ENCODE measurements around the gene ATP9B. TPM values are rescaled to one million over a fixed set of nuclear protein-coding genes. Genes with fewer than 3 reads are reported as not detected.

ATP9B gene
- total and polyA plus RNA-seq, 12 donors: 6.7 to 19.7 (median 14.5) TPM

- no peak for TF ChIP-seq CTCF (IDR thresholded peaks at IDR 0.05)
- Histone ChIP-seq H3K4me1 (no peaks in the 10 kb centered on the region), H3K27me3 (no peaks in the 10 kb centered on the region), H3K9me3 (no peaks in the 10 kb centered on the region), H3K4me3 (no peak overlapping the region), H3K36me3 (no peaks in the 10 kb centered on the region), H3K27ac (no peak overlapping the region)
- intact Hi-C loops (cut with DNase I): no loop called here
- WGBS, 2 donors: 98 to 99% methylated on average over 14 of the region's 14 CpGs
- ATAC-seq (no peak), DNase-seq (no peak)
These were observed 165.2 kb downstream of the ATP9B start for GRCh38 chr18:79234438-79234837.

GRCh38 chr18:79239631-79240030 lies 170.4 kb downstream of the ATP9B start:
- intact Hi-C loops (cut with DNase I): loop anchor here in 6 of 10 donors (10.0 kb wide), 5 partner anchors 165 to 1335 kb away; partner anchors contain the start of gene ATP9B (in 2 of the 6)
- Histone ChIP-seq H3K4me1 (no peaks in the 10 kb centered on the region), H3K36me3 (no peaks in the 10 kb centered on the region), H3K27ac (no peak overlapping the region), H3K4me3 (no peak overlapping the region), H3K27me3 (no peaks in the 10 kb centered on the region), H3K9me3 (no peaks in the 10 kb centered on the region)
- DNase-seq: no peak
- no peak for ATAC-seq
- TF ChIP-seq CTCF (IDR thresholded peaks at IDR 0.05): no peak
- WGBS, 2 donors: 97 to 99% methylated on average over 12 of the region's 12 CpGs

- Histone ChIP-seq H3K4me1 (peaks cover 0 to 6% (median 0%) of the 10 kb centered on the region in 9 donors), H3K36me3 (no peaks in the 10 kb centered on the region), H3K4me3 (no peak overlapping the region), H3K27me3 (no peaks in the 10 kb centered on the region), H3K27ac (no peak overlapping the region), H3K9me3 (no peaks in the 10 kb centered on the region)
- WGBS, 2 donors: 77 to 90% methylated on average over 8 of the region's 8 CpGs
- no peak for TF ChIP-seq CTCF (IDR thresholded peaks at IDR 0.05)
- intact Hi-C loops (cut with DNase I): loop anchor here in 6 of 10 donors (10.0 kb wide), 5 partner anchors 167 to 1337 kb away; partner anchors contain the start of gene ATP9B (in 2 of the 6)
- ATAC-seq (no peak), DNase-seq (no peak)
These were observed 172.6 kb downstream of the ATP9B start for GRCh38 chr18:79241755-79242154.

GRCh38 chr18:79242246-79242645 lies 173.1 kb downstream of the ATP9B start:
- WGBS, 2 donors: 77 to 81% methylated on average over 5 of the region's 5 CpGs
- intact Hi-C loops (cut with DNase I): loop anchor here in 6 of 10 donors (10.0 kb wide), 5 partner anchors 167 to 1337 kb away; partner anchors contain the start of gene ATP9B (in 2 of the 6)
- Histone ChIP-seq H3K27ac (no peak overlapping the region), H3K9me3 (no peaks in the 10 kb centered on the region), H3K4me3 (no peak overlapping the region), H3K36me3 (no peaks in the 10 kb centered on the region), H3K4me1 (peaks cover 0 to 7% (median 0%) of the 10 kb centered on the region in 9 donors), H3K27me3 (no peaks in the 10 kb centered on the region)
- DNase-seq (no peak), ATAC-seq (no peak)
- no peak for TF ChIP-seq CTCF (IDR thresholded peaks at IDR 0.05)
